ENCODE results near the gene PDGFD. TPM values are rescaled to one million over a fixed set of nuclear protein-coding genes. Genes with fewer than 3 reads are reported as not detected.

PDGFD gene
- total and polyA plus RNA-seq, 8 donors: 2.1 to 7.7 (median 5.2) TPM

- no peak overlapping the region for H3K4me3 ChIP-seq
These were observed 260.2 kb downstream of the PDGFD start for GRCh38 chr11:103903621-103904323.

GRCh38 chr11:103902994-103903393, 261.0 kb downstream of the PDGFD start:
- Histone ChIP-seq H3K9me3 (no peaks in the 10 kb centered on the region), H3K27me3 (no peaks in the 10 kb centered on the region), H3K4me3 (no peak overlapping the region), H3K4me1 (no peaks in the 10 kb centered on the region), H3K36me3 (no peaks in the 10 kb centered on the region), H3K27ac (no peak overlapping the region)
- peak; percentile 37 for ATAC-seq
- intact Hi-C loops (cut with DNase I): no loop called here
- no peak for TF ChIP-seq CTCF (IDR thresholded peaks at IDR 0.05)
- no peak for DNase-seq

More at GRCh38 chr11:103903621-103904323, 260.2 kb downstream of the PDGFD start:
- Histone ChIP-seq H3K27ac (no peak overlapping the region), H3K27me3 (no peaks in the 10 kb centered on the region), H3K36me3 (no peaks in the 10 kb centered on the region), H3K4me1 (no peaks in the 10 kb centered on the region), H3K9me3 (no peaks in the 10 kb centered on the region)
- intact Hi-C loops (cut with DNase I): no loop called here
- DNase-seq: no peak
- no peak for TF ChIP-seq CTCF (IDR thresholded peaks at IDR 0.05)
- ATAC-seq: no peak

- TF ChIP-seq CTCF (IDR thresholded peaks at IDR 0.05): no peak
- H3K9me3 ChIP-seq: no peaks in the 10 kb centered on the region
- DNase-seq (no peak), ATAC-seq (no peak)
- no peaks in the 10 kb centered on the region for H3K4me1 ChIP-seq
- H3K27ac ChIP-seq: no peak overlapping the region
- intact Hi-C loops (cut with DNase I): no loop called here
- no peak overlapping the region for H3K4me3 ChIP-seq
- no peaks in the 10 kb centered on the region for H3K27me3 ChIP-seq
- no peaks in the 10 kb centered on the region for H3K36me3 ChIP-seq
These were observed 262.3 kb downstream of the PDGFD start for GRCh38 chr11:103901656-103902055.

DNA sequence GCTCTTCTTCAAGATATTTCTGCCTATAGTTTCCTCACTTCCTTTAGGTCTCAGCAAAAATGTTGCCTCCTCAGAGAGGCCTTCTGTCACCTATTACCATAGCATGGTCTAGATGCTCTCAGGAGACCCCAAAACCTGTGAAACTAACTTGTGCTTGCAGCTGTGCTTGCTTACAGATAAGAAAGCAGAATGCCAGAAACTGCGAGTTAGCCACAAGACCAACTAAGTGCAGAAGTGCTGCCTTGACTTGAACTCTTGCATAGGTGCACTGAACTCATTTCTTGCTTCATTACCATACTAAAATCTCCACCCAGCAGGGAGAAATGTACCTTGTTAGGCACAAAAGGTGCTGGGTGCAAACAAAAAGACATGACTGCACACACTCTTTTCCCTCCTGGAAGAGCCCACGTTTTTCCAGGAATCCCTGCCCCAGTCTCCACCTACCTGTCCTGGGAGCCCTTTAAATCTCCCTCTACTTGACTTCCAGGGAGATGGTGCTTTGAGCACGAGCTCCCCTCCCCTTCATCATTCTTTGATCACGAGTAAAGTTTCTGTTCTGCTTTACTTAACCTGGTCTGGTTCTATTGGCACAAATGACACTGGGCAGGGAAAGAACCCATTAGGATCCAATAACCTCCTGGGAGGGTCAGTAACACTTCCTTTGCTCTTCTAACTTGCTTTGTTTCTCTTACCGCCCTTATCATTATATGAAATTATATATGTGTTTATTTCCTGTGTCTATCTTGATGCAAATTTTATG, 265.2 kb downstream of the PDGFD start:
- H3K27me3 ChIP-seq: no peaks in the 10 kb centered on the region
- no peaks in the 10 kb centered on the region for H3K36me3 ChIP-seq
- ATAC-seq: no peak
- H3K4me3 ChIP-seq: no peak overlapping the region
- H3K9me3 ChIP-seq: no peaks in the 10 kb centered on the region
- intact Hi-C loops (cut with DNase I): no loop called here
- TF ChIP-seq CTCF (IDR thresholded peaks at IDR 0.05): no peak
- no peak overlapping the region for H3K27ac ChIP-seq
- DNase-seq: no peak
- H3K4me1 ChIP-seq: no peaks in the 10 kb centered on the region

GRCh38 chr11:103898065-103898464, 265.9 kb downstream of the PDGFD start:
- intact Hi-C loops (cut with DNase I): no loop called here
- no peaks in the 10 kb centered on the region for H3K4me1 ChIP-seq
- no peaks in the 10 kb centered on the region for H3K36me3 ChIP-seq
- no peak overlapping the region for H3K27ac ChIP-seq
- no peak for TF ChIP-seq CTCF (IDR thresholded peaks at IDR 0.05)
- H3K27me3 ChIP-seq: no peaks in the 10 kb centered on the region
- H3K9me3 ChIP-seq: no peaks in the 10 kb centered on the region
- DNase-seq (no peak), ATAC-seq (no peak)
- no peak overlapping the region for H3K4me3 ChIP-seq
